Skeletal muscle tissue (tissue), 4 donors: ENCODE measurements around the gene C2orf15. TPM values are rescaled to one million over a fixed set of nuclear protein-coding genes. Genes with fewer than 3 reads are reported as not detected.

ENCODE experiments used
- H3K27ac ChIP-seq: one replicate; pipeline ENCODE4 v1.7.0; 2013; ENCODE audit warnings: mild to moderate bottlenecking, low read depth, low read length, inconsistent platforms
- H3K27me3 ChIP-seq, 3 donors: one replicate each; pipeline ENCODE4 v1.7.0; 2013; ENCODE audit warnings: low read length in 3 of 3; ENCODE audit not compliant: control insufficient read depth in 3 of 3, insufficient read depth in 3 of 3
- H3K36me3 ChIP-seq, 3 donors: one replicate each; pipeline ENCODE4 v1.7.0; 2013; ENCODE audit warnings: low read length in 3 of 3; ENCODE audit not compliant: control insufficient read depth in 3 of 3, insufficient read depth in 3 of 3
- H3K4me1 ChIP-seq, 3 donors: one replicate each; pipeline ENCODE4 v1.7.0; 2013; ENCODE audit warnings: low read length in 3 of 3, mild to moderate bottlenecking in 3 of 3; ENCODE audit not compliant: control insufficient read depth in 3 of 3, insufficient read depth in 3 of 3
- H3K4me3 ChIP-seq, 3 donors: one replicate each; pipeline ENCODE4 v1.7.0; 2013; ENCODE audit warnings: low read length in 3 of 3
- H3K9ac ChIP-seq, 3 donors: one replicate each; pipeline ENCODE4 v1.7.0; 2013; ENCODE audit warnings: low read length in 3 of 3, mild to moderate bottlenecking in 3 of 3, moderate library complexity in 2 of 3, low read depth in 1 of 3
- H3K9me3 ChIP-seq, 3 donors: one replicate each; pipeline ENCODE4 v1.7.0; 2013; ENCODE audit warnings: low read length in 3 of 3; ENCODE audit not compliant: control insufficient read depth in 3 of 3
- total RNA-seq: library from RNA; depleted of rRNA; stranded (reverse); fragments of >200 nt; gene quantifications from one replicate; pipeline ENCODE4 v1.2.3, GENCODE V29; 2014
- donor health status: Osteomylitis.

Gene C2orf15
- total RNA-seq, 1 donor from 2014 or later = not detected

DNA sequence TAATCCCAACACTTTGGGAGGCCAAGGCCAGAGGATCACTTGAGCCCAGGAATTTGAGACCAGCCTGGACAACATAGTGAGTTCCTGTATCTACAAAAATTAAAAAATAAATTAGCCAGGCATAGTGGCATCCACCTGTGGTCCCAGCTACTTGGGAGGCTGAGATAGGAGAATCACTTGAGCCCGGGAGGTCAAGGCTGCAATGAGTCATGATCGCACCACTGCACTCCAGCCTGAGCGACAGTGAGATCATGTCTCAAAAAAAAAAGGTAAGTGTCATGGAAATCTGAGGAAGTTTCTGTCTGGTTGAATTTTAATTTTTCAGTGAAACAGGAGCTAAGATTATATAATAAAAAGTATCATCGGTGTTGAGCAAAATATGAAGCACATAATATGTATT lies 2.5 kb upstream of the C2orf15 start:
- H3K27me3 ChIP-seq = no peaks in the 10 kb centered on the region
- H3K9me3 ChIP-seq = no peaks in the 10 kb centered on the region
- H3K4me3 ChIP-seq = no peak overlapping the region
- H3K27ac ChIP-seq = no peak overlapping the region
- no peaks in the 10 kb centered on the region for H3K36me3 ChIP-seq
- peaks cover 3 to 15% (median 8%) of the 10 kb centered on the region in 3 donors for H3K4me1 ChIP-seq
- H3K9ac ChIP-seq = no peak overlapping the region

DNA sequence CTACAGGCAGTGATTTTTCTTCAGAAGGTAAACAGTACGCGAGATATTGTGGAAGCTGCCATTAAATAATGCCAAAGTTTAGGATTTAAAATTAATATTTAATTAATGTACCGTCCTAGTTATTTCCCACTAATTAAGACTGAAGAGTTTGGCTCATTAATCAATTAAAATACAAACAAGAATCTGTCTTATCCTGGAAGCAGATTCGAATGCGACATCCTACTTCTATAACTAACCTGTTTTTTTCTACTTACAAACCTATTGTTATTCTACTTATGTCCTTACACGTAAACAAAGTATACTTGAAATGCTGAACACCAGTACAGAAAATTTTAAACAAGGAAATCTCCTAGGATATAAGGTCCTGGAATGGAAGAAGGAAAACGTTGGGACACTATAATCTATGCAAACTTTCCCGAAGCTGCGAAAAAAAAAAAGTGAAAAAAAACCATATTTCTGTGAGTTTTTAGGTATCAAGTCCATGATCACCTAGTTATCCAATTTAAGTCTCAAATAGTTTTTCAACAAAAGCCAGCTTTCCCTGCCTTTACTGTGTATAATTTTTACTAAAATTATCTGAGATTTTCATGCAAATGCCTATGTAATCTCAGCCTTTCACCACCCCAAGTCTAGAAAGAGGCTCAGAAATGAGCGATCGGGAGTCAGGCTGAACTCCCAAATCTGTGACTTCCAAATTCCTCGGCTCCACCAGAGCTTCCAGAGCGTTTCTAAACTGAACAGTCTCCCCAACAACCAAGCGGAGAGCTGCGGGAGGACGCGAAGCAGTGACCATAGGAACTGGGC lies 1.2 kb upstream of the C2orf15 start:
- Histone ChIP-seq H3K27ac (no peak overlapping the region), H3K9ac (peak overlapping the region; percentile 71 to 82 (median 74)), H3K4me1 (peaks cover 3 to 15% (median 8%) of the 10 kb centered on the region in 3 donors), H3K27me3 (no peaks in the 10 kb centered on the region), H3K4me3 (peak overlapping the region; percentile 80 to 92 (median 85)), H3K9me3 (no peaks in the 10 kb centered on the region), H3K36me3 (no peaks in the 10 kb centered on the region)

DNA sequence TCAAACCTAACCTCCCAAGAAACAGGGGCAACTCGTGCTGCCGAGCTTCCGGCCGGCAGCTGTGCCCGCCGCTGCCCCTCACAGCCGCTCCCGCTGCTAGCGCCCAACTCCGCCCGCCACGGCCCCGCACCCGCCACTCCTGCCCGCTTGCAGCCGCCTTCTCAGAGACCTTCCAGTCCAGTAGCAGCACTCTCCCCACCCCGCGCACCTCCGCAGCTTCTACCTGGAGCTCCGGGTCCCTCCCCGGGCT lies 722 bp upstream of the C2orf15 start:
- H3K4me1 ChIP-seq = peaks cover 3 to 15% (median 8%) of the 10 kb centered on the region in 3 donors

DNA sequence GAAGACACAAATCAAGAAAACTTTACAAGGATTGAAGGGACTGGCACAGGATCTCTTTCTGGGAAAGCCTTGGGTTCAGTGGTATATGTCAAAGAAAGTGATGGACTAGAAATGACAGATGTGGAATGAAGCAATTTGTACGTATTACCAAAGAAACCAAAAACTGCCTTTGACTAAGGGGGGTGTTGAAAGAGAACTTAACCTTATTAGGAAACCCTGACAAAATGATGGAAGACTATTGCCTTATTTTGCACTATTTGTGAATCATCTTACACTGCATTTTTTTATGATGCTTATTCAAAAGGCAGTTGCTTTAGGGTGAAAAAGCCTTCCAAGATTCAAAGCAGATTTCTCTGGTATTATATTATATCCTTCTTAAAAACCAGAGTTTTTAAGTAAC lies 9.2 kb downstream of the C2orf15 start:
- Histone ChIP-seq H3K9me3 (no peaks in the 10 kb centered on the region), H3K9ac (no peak overlapping the region), H3K27ac (no peak overlapping the region), H3K4me3 (no peak overlapping the region), H3K4me1 (peaks cover 6 to 26% (median 11%) of the 10 kb centered on the region in 3 donors), H3K36me3 (no peaks in the 10 kb centered on the region), H3K27me3 (no peaks in the 10 kb centered on the region)

More for the DNA sequence above, 722 bp upstream of the C2orf15 start:
- Histone ChIP-seq H3K9me3 (no peaks in the 10 kb centered on the region), H3K27me3 (no peaks in the 10 kb centered on the region), H3K36me3 (no peaks in the 10 kb centered on the region), H3K27ac (no peak overlapping the region), H3K4me3 (peak overlapping the region; percentile 80 to 92 (median 85)), H3K9ac (peak overlapping the region; percentile 71 to 82 (median 74))

DNA sequence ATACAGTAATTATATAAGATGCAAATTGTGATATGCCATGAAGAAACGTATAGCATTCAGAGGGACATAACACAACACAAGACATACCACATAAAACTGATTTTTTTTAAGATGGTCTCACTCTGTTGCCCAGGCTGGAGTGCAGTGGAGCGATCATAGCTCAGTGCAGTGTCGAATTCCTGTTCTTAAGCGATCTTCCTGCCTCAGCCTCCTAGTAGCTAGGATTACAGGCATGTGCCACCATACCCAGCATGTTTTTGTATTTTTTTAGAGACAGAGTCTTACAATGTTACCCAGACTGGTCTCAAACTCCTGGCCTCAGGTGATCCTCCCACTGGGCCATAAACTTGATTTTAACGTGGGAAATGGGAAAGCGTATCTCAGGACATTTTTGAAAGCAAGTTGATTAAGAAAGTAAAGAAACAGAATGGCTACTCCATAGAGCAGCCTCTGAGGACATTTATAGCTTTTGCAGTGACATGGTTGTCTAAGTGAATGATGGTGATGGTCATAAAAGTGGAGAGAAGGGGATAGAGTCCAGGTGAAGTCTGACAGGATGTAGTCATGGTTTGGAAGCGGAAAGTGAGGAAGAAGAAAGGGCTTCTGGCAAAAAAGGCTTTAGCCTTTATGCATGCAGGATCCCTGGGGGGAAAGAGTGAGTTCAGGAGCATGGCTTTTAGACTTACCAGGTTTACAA lies 10.8 kb downstream of the C2orf15 start:
- H3K27me3 ChIP-seq = no peaks in the 10 kb centered on the region
- no peaks in the 10 kb centered on the region for H3K9me3 ChIP-seq
- H3K4me1 ChIP-seq = peaks cover 10 to 30% (median 15%) of the 10 kb centered on the region in 3 donors
- peaks cover 4 to 8% (median 7%) of the 10 kb centered on the region in 3 donors for H3K36me3 ChIP-seq
- H3K27ac ChIP-seq = no peak overlapping the region
- H3K4me3 ChIP-seq = no peak overlapping the region
- no peak overlapping the region for H3K9ac ChIP-seq

DNA sequence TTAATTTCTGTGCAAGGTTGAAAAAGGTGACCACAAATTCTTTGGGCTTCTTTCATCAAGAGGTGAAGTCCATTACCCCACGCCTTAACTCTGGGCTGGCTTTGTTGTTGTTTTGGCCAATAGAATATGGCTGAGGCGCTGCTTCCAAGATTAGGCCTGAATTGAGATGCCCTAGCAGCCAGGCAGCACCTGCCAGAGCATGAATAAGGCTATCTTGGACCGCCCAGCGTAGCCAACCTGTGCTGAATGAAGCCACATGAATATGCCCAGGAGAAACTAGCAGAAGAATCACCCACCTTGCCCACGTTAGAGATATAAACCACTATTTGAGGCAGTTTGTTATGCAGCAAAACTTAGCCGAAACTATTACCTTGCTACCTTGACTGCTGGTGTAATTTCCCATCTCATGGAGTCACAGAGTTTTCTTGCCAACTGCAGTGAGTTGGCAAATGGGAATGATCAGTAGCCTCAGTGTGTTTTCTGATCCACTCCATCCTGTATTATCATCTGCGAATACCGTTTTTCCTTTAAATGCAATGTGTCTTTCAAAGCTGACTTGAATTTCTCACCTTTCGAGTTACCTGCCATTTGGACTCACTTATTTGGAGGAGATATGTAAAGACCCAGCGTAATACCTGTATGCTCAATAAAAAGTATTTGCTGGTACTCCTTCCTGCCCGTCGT lies 12.6 kb downstream of the C2orf15 start:
- H3K4me1 ChIP-seq = peaks cover 10 to 30% (median 15%) of the 10 kb centered on the region in 3 donors
- H3K27ac ChIP-seq = peak overlapping the region; percentile 96
- peak overlapping the region; percentile 81 to 94 (median 92) for H3K9ac ChIP-seq
- H3K27me3 ChIP-seq = no peaks in the 10 kb centered on the region
- no peaks in the 10 kb centered on the region for H3K9me3 ChIP-seq
- H3K36me3 ChIP-seq = peaks cover 7 to 19% (median 16%) of the 10 kb centered on the region in 3 donors
- peak overlapping the region; percentile 97 to 99 (median 97) for H3K4me3 ChIP-seq

DNA sequence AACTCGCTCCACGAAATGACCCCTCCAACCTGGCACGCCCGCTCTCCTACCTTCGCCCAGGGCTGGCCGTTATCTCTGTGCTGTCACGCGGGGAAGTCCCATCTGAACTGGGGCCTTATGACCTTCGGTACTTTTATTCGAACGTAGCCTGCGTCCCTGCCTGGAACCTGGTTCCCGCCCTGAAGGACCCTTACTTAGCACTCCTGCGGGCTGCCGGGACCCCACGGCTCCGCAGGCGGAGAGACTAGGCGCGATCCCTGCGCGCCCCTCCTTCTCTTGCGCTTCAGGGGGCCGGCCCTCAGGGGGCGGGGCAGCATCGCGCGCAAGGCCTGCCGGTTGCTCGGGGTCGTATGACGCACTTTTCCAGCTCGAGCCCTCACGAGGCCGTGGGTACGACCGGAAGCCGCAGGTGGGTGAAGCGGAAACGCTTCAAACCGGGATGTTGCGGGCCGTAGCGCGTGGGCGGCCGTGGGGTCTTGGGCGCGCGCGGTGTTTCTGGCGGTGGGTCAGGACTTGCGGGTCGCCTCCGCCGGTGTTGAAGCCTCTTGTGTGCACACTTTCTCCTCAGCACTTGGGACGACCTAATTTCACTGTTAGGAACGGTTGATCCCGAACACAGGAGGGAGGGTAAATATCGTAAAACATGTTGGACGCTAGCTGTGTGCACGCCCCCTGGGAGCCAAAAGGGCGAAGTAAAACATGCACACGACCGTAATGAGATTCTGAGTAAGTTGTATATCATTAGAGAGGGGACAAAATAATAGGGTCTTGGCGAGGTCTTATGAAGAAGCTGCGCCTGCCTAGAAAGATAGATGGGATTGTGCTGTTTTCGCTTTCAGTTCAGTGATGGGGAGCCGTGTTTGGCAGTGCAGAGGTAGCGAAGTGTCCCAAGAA lies 13.4 kb downstream of the C2orf15 start, which contains the start of the genes LIPT1 and TSGA10:
Gene LIPT1, plus strand, starts transcription at position 325 of the 894 bp plus-strand sequence. CDS start 6,991 bp downstream, outside the sequence.
Gene TSGA10, minus strand, starts transcription at position 300 of the 894 bp plus-strand sequence. CDS start 45,503 bp downstream, outside the sequence.
- peaks cover 10 to 27% (median 25%) of the 10 kb centered on the region in 3 donors for H3K36me3 ChIP-seq
- H3K9me3 ChIP-seq = no peaks in the 10 kb centered on the region
- H3K27me3 ChIP-seq = no peaks in the 10 kb centered on the region

DNA sequence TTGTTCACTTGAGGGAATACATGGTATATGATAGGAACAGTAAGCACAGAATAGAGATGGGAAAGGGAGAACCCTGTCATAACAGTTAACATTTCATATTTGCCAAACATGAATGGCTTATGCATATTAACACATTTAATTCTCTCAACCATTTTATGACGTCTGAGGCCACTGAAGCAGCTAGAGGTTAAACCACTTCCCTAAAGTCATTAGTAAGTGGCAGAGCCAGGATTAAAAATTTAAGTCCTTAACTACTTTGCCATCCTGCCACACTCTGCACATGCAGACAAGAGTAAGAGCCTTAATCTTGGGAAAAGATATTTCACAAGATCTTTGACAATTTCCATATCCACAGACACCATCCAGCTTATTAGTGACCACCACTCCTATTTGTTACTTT lies 15.4 kb downstream of the C2orf15 start:
- Histone ChIP-seq H3K27me3 (no peaks in the 10 kb centered on the region), H3K9me3 (no peaks in the 10 kb centered on the region), H3K4me3 (no peak overlapping the region), H3K36me3 (peaks cover 10 to 29% (median 27%) of the 10 kb centered on the region in 3 donors), H3K4me1 (peaks cover 10 to 29% (median 15%) of the 10 kb centered on the region in 3 donors), H3K9ac (no peak overlapping the region), H3K27ac (no peak overlapping the region)

More for the DNA sequence above, 13.4 kb downstream of the C2orf15 start, which contains the start of the genes LIPT1 and TSGA10:
- Histone ChIP-seq H3K4me3 (peak within 1 kb of the TSS; percentile 97 to 99 (median 97)), H3K27ac (peak within 1 kb of the TSS; percentile 96), H3K4me1 (peaks cover 10 to 30% (median 15%) of the 10 kb centered on the region in 3 donors), H3K9ac (peak within 1 kb of the TSS; percentile 81 to 94 (median 92))

DNA sequence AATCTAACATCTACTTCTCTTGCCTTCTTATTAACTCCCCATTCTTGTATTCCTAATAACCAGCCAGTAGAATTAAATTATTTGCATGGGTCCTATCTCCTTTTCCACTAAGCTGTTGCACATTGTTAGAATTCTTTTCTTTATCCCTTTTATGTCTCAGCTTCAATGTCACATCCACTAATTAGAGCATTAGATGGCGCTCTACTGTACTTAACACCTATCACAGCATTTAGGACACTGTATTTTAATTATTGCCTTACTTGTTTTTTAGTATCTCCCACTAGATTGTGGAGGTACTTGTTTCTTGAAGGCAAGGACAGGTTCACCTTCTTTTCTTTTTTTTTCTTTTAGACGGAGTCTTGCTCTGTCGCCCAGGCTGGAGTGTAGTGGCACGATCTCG lies 17.1 kb downstream of the C2orf15 start:
- Histone ChIP-seq H3K36me3 (peaks cover 12 to 34% (median 31%) of the 10 kb centered on the region in 3 donors), H3K27me3 (no peaks in the 10 kb centered on the region), H3K9ac (no peak overlapping the region), H3K4me3 (no peak overlapping the region), H3K27ac (no peak overlapping the region), H3K9me3 (no peaks in the 10 kb centered on the region), H3K4me1 (peaks cover 10 to 15% (median 14%) of the 10 kb centered on the region in 3 donors)
